DMS 273 (cell line): ENCODE measurements around the gene FAM3B.
"Not testable (repeated sequence)": the region's sequence is repeated elsewhere in the genome, so short reads cannot be mapped to it uniquely, and the experiment has no call there.

ENCODE experiments used
- DNase-seq: peaks from one replicate; lab custom pipeline; 2025; ENCODE audit not compliant: unreplicated experiment; lab: John Stamatoyannopoulos, UW

The FAM3B gene, protein sequence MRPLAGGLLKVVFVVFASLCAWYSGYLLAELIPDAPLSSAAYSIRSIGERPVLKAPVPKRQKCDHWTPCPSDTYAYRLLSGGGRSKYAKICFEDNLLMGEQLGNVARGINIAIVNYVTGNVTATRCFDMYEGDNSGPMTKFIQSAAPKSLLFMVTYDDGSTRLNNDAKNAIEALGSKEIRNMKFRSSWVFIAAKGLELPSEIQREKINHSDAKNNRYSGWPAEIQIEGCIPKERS

DNA sequence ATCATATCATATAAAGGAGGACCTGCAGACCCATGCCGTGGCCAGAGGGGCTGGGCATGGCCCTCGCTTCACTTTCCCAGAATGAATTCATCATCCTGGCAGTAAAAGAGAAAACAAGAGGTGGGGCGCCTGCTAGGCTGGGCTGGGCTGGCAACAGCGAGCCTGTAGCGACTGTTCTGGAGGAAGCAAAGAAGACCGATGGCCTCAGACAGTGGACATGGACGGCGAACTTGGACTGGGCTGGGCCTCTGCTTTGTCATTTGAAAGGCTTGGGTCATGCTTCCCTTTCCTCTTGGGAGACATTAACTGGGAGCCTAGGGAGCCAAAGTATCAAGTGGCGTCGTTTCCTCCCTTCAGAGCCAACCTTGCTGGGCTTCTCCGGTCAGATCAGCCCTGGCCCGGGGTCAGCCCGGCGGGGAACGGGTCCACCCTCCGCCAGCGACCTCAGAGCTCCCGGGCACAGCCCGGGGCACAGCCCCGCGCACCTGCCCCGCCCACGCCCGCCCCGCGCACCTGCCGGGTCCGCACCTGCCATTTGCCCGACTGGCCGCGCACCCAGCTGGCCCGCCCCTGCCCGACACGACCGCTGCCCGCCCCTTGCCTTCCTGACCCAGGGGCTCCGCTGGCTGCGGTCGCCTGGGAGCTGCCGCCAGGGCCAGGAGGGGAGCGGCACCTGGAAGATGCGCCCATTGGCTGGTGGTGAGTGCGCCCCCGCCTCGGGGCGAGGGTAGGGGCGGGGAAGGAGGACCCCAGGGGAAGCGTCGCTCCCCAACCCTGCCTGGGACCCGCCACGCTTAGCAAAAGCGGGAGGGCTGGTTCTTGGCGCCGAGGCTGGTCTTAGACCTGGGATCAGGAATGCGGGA is at the start of gene FAM3B:
FAM3B (plus strand) TSS at position 602 of the 863 bp plus-strand sequence; CDS start at position 681, 79 bp downstream.
- no peak for DNase-seq

GRCh38 chr21:41267346-41267745 is 49.3 kb upstream of the FAM3B start:
- DNase-seq = no peak

- DNase-seq = no peak
These were observed 47.1 kb upstream of the FAM3B start for GRCh38 chr21:41269535-41269934.

DNA sequence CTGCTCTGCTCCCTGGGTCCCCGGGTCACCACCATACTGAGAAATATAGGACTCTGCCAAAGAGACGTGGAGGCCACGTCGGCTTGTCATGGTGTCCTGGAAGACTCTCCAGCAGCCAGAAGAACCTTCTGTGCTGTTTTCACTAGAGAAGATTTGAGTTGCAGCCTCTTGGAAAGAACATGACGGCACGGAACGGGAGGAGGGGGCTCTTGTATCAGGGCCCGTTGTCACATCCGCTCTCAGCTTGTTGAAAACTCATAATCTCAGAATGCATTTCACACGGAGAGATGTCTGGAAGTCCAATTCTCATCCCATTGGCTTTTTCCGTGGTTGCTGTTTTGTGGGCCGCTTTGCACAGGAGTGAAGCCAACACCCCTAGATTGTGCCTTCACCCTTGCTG is 39.4 kb upstream of the FAM3B start:
- DNase-seq = no peak

GRCh38 chr21:41277846-41278245 is 38.8 kb upstream of the FAM3B start:
- DNase-seq = peak; percentile 4

DNA sequence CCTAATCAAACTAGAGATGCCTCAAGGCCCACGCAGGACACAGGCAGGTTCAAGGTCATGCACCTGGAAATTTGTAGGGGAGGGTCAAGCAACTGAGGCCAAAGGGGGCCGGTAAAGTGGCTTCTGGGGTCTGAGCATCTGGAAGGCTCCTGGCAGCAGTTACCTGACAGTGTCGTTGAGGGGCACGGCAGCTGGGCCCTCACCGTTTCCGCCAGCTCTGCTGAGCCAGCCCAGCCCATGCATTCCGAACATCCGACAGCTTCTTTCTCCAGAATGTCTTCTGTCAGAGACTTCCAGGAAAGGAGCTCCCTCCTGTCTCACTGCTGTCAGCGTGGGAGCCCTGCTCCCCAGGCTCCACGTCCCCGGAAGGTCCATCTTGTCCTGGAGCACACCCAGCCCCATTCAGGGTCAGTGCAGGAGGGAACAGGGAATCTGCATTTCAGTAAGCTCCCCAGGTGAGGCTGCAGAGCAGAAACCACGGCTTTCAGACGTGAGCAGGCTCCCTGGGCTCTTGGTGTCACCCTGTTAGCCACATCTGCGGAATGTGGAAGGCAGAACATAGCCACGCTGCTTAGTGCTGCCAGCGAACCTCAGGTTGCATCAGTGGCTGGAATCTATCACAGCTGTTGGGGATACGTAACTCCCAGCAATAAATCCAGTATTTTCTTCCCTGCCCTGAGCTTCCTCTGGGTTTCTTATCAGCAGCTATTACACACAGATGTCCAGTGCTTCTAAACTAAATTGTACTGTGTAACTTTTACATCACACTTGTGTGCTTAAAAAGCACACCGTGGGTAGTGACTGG is 36.3 kb upstream of the FAM3B start:
- peak; percentile 9 for DNase-seq

DNA sequence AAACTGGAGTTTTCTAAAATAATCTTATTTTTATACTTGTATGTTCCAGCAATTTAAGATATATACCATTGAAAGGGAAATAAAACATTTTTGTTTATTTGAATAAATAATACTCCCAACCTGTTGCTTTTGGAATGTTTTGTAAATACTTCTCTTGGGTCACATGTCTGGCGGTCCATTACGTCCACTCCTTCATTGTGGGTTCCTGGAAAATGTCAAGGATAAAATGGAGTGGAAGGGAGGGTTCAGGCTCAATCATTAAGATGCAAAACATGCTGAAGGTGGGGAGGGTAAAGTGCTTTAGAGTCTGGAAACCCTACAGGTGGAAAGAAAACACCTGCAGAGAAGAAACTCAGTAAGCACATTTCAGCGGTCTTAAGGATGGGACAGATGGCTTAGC is 34.2 kb upstream of the FAM3B start:
- DNase-seq = no peak

DNA sequence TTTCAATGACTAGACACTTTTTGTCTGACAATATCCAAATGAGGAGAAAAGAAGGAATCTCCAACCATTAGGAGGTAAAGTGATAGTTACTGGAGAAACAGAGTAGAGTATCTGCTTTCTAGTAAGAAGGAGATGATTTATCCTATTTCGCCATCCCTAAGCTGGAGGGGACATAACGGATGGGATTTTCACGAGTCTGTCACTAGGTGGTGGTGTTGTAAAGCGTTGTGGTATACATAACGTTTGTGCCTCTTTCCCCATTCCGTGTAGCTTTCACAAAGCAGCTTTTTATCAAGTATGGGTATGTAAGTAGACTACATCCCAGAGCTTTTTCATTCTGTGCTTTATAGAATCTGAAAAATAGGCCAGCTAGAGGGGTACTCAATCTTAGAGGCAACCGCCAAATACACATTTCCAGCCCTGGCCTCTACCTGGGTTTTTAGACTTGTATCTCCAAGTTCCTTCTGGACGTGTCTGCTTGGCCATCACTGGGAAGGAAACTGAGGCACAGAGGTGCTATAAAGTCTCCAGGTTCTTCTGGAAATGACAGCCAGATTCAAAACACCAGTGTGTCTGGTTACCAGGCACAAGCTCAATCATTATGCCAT is 33.3 kb upstream of the FAM3B start:
- peak; percentile 85 for DNase-seq

- DNase-seq = no peak
These were observed 27.2 kb upstream of the FAM3B start for GRCh38 chr21:41289431-41289830.

- no peak for DNase-seq
These were observed 26.3 kb upstream of the FAM3B start for GRCh38 chr21:41290106-41290799.

DNA sequence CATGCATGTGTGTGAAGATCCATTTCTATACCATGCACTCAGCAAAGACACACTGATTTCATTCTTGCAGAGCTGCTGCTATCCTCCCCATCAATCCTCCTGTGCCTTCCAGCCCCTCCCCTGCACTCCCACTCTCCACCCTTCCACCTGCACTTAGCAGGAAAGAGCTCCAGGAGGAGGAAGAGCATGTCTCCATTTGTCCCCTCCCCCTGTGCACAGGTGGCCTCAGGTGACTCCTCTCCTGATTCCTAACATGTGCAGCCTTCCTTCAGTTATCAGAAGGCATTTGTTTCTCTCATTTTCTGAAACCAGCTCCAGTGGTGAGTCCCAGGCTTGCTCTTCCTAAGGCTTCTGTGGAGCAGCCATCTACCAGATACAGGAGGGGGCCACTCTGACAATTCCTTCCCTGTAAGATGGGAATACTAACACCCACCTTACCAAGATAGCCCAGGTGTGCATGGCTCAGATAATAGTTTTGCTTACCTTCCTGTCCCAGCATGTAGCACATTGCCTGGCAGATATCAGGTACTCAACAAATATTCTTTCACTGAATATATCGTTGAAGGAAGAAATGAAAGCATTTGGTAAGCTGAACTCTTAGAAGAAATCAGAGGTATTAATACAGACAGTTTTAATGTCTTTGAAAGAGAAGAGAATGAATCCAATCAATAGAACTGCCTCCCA is 21.9 kb upstream of the FAM3B start:
- no peak for DNase-seq

DNA sequence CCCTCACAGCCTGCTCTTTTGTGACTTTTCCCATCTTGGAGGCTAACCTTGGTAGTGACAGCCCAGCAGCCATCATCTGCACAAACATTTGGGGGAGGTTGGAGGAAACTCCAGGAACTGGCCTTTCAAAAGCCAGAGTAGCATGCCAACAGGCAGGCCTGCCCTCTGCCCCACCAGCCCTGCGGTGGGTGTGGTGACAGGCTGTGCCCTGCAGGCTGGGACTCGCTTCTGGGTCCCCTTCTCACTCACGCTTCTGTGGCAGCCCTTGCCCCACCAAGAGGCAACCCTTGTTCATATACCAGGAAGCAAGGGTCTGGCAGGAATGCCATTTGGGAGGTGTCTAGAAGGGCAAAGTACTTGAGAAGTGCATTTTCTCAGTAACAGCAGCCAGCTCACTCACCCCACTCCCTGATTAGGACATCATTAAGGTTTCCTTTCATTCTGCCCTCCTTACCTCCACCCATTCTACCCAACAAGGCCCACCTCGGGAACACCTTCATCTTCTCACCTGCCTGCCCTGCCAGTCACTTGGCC is 20.8 kb upstream of the FAM3B start:
- no peak for DNase-seq

- DNase-seq = no peak
These were observed 13.6 kb upstream of the FAM3B start for GRCh38 chr21:41302976-41303375.

GRCh38 chr21:41304068-41304720 is 12.4 kb upstream of the FAM3B start:
- DNase-seq = no peak

DNA sequence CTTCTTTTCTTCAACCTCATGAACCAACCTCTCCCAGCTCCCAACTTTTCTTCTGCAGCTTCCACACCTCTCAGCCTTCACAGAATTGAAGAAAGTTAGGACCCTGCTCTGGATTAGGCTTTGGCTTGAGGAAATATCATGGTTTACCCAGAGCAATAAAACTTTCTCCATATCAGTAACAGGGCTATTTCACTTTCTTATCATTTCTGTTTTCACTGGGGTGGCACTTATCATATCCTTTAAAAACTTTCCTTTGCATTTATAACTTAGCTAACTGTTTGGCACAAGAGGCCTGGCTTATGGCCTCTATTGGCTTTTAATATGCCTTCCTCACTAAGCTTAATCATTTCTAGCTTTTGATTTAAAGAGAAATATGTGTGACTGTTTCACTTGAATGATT is 9.4 kb upstream of the FAM3B start:
- DNase-seq = no peak

DNA sequence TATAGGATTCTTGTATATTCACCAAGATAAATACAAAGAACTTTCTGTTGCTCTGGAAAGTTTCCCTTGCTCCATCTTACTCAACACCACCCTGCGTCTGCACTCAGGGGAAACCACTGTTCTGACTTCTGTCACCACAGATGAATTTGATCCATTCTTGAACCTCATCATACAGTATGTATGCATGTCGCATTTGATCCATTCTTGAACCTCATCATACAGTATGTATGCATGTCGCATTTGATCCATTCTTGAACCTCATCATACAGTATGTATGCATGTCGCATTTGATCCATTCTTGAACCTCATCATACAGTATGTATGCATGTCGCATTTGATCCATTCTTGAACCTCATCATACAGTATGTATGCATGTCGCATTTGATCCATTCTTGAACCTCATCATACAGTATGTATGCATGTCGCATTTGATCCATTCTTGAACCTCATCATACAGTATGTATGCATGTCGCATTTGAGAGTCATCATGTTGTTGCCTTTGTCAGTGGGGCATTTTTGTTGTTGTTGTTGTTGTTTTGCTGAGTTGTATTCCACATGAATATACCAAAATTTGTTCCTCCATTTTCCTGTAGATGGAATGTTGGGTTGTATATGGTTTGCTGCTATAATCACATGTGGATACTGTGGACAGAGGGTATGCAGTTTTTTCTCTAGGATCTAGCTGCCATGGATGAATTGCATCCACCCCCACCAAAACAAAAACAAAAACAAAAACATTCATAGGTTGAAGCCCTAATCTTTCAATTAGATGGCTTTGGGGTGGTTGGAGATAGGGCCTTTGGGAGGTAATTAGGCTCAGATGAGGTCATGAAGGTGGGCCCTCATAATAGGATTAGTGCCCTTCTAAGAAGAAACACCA is 3.1 kb upstream of the FAM3B start:
- DNase-seq = not testable (repeated sequence)

DNA sequence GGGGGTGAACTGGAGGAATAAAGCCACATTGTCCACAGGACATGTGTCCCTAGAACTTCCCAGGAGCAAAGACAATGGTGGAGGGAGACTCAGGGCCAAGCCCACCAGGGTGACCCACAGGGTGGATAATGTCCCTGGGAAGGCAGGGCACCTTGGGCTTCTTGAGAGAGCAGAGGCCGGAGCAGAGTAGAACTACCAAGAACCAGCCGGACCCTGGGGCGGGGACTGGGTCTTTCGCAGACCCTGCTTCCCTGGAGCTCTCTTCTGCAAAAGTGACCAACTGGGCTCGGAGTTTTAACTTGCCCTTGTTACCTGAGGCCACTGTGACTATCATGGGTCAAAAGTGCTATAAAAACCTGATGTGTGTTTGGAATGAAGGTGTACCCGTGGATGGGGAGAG is 875 bp upstream of the FAM3B start:
- no peak for DNase-seq

DNA sequence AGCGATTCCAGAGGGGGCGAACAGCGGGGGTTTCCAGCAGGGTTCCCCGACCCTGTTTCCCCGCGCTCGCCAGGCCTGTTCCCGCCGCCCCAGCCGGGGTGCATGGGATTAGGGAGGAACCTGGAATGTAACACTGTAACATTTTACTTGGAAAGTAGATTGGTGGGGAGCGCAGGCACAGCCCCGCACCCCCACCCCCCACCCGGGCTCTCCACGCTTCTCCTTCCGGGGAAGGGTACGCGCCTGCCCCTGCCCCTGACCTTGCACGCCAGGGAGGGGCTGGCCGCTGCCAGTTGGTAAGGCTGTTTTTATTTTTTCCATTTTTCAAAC is 427 bp downstream of the FAM3B start:
- no peak for DNase-seq
